ENCODE measurements around the gene C16orf96. TPM values are rescaled to one million over a fixed set of nuclear protein-coding genes. Genes with fewer than 3 reads are reported as not detected.

The C16orf96 gene
- total and polyA plus RNA-seq, 2 experiments from 2014 or later: 0.37 to 2.2 TPM

DNA sequence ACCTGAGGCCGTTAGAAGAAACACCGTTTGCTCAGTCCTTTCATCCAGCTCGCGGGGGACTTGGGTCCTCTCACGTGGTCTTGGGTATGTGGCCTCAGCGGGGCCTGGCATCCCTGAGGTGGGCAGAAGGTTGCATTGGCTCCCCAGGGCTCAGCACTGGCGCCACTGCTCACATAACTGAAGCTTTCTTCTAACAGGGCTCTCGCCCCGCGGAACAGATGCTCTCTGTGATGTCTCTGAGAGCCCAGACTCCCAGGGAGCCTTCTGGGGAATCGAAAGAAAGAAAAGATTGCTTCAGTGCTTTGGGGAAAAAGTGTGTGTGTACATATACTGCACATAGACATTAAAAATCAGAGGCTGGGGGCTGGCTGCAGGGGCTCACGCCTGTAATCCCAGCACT lies 78.6 kb downstream of the C16orf96 start (continued):
- TF ChIP-seq, protein P1, sequence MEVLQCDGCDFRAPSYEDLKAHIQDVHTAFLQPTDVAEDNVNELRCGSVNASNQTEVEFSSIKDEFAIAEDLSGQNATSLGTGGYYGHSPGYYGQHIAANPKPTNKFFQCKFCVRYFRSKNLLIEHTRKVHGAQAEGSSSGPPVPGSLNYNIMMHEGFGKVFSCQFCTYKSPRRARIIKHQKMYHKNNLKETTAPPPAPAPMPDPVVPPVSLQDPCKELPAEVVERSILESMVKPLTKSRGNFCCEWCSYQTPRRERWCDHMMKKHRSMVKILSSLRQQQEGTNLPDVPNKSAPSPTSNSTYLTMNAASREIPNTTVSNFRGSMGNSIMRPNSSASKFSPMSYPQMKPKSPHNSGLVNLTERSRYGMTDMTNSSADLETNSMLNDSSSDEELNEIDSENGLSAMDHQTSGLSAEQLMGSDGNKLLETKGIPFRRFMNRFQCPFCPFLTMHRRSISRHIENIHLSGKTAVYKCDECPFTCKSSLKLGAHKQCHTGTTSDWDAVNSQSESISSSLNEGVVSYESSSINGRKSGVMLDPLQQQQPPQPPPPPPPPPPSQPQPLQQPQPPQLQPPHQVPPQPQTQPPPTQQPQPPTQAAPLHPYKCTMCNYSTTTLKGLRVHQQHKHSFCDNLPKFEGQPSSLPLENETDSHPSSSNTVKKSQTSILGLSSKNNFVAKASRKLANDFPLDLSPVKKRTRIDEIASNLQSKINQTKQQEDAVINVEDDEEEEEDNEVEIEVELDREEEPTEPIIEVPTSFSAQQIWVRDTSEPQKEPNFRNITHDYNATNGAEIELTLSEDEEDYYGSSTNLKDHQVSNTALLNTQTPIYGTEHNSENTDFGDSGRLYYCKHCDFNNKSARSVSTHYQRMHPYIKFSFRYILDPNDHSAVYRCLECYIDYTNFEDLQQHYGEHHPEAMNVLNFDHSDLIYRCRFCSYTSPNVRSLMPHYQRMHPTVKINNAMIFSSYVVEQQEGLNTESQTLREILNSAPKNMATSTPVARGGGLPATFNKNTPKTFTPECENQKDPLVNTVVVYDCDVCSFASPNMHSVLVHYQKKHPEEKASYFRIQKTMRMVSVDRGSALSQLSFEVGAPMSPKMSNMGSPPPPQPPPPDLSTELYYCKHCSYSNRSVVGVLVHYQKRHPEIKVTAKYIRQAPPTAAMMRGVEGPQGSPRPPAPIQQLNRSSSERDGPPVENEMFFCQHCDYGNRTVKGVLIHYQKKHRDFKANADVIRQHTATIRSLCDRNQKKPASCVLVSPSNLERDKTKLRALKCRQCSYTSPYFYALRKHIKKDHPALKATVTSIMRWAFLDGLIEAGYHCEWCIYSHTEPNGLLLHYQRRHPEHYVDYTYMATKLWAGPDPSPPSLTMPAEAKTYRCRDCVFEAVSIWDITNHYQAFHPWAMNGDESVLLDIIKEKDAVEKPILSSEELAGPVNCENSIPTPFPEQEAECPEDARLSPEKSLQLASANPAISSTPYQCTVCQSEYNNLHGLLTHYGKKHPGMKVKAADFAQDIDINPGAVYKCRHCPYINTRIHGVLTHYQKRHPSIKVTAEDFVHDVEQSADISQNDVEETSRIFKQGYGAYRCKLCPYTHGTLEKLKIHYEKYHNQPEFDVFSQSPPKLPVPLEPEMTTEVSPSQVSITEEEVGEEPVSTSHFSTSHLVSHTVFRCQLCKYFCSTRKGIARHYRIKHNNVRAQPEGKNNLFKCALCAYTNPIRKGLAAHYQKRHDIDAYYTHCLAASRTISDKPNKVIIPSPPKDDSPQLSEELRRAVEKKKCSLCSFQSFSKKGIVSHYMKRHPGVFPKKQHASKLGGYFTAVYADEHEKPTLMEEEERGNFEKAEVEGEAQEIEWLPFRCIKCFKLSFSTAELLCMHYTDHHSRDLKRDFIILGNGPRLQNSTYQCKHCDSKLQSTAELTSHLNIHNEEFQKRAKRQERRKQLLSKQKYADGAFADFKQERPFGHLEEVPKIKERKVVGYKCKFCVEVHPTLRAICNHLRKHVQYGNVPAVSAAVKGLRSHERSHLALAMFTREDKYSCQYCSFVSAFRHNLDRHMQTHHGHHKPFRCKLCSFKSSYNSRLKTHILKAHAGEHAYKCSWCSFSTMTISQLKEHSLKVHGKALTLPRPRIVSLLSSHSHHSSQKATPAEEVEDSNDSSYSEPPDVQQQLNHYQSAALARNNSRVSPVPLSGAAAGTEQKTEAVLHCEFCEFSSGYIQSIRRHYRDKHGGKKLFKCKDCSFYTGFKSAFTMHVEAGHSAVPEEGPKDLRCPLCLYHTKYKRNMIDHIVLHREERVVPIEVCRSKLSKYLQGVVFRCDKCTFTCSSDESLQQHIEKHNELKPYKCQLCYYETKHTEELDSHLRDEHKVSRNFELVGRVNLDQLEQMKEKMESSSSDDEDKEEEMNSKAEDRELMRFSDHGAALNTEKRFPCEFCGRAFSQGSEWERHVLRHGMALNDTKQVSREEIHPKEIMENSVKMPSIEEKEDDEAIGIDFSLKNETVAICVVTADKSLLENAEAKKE (CRISPR knock-in tag; IDR thresholded peaks at IDR 0.05): no peak
- TF ChIP-seq, protein P2, sequence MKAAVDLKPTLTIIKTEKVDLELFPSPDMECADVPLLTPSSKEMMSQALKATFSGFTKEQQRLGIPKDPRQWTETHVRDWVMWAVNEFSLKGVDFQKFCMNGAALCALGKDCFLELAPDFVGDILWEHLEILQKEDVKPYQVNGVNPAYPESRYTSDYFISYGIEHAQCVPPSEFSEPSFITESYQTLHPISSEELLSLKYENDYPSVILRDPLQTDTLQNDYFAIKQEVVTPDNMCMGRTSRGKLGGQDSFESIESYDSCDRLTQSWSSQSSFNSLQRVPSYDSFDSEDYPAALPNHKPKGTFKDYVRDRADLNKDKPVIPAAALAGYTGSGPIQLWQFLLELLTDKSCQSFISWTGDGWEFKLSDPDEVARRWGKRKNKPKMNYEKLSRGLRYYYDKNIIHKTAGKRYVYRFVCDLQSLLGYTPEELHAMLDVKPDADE (IDR thresholded peaks at IDR 0.05): no peak

GRCh38 chr16:4636196-4636595 lies 80.1 kb downstream of the C16orf96 start:
- no peaks in the 10 kb centered on the region; the same call in 1 of the 3 replicates for H3K36me3 Mint-ChIP-seq (ENCODE audit: low read depth)
- peaks cover 9% of the 10 kb centered on the region for H4K20me1 ChIP-seq (replicated peaks; ENCODE audit: insufficient read depth)
- ATAC-seq: peak; percentile 17; the same call in 2 of the 3 replicates

More at GRCh38 chr16:4636196-4636595, 80.1 kb downstream of the C16orf96 start:
- no peaks in the 10 kb centered on the region for H3K36me3 ChIP-seq (ENCODE audit: insufficient read depth)
- no peak overlapping the region for H3K4me2 ChIP-seq
- no peaks in the 10 kb centered on the region for H3K27me3 ChIP-seq (ENCODE audit: insufficient read depth)
- Mint-ChIP-seq H3K27me3 (ENCODE audit: insufficient read depth, low read depth, poor library complexity) (peaks cover 10% of the 10 kb centered on the region), H3K27ac (peak overlapping the region; percentile 35; the same call in 1 of the 2 replicates), H3K4me1 (peaks cover 7% of the 10 kb centered on the region; the same call in 2 of the 3 replicates), H3K9me3 (no peaks in the 10 kb centered on the region), H3K4me3 (no peak overlapping the region)
- no peak overlapping the region; the same call in 1 of the 2 replicates for H3K27ac ChIP-seq (ENCODE audit: low read depth)
- H2AFZ ChIP-seq: no peak overlapping the region
- H3K9me2 ChIP-seq (ENCODE audit: insufficient read depth): no peaks in the 10 kb centered on the region
- H3K4me1 ChIP-seq (ENCODE audit: insufficient read depth): no peaks in the 10 kb centered on the region
- H3K4me3 ChIP-seq: no peak overlapping the region
- no peaks in the 10 kb centered on the region for H3F3A ChIP-seq (replicated peaks; ENCODE audit: low read depth)
- TF ChIP-seq, protein P3, sequence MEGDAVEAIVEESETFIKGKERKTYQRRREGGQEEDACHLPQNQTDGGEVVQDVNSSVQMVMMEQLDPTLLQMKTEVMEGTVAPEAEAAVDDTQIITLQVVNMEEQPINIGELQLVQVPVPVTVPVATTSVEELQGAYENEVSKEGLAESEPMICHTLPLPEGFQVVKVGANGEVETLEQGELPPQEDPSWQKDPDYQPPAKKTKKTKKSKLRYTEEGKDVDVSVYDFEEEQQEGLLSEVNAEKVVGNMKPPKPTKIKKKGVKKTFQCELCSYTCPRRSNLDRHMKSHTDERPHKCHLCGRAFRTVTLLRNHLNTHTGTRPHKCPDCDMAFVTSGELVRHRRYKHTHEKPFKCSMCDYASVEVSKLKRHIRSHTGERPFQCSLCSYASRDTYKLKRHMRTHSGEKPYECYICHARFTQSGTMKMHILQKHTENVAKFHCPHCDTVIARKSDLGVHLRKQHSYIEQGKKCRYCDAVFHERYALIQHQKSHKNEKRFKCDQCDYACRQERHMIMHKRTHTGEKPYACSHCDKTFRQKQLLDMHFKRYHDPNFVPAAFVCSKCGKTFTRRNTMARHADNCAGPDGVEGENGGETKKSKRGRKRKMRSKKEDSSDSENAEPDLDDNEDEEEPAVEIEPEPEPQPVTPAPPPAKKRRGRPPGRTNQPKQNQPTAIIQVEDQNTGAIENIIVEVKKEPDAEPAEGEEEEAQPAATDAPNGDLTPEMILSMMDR (conservative IDR thresholded peaks at IDR 0.05; ENCODE audit: low read depth in 2 of 2): 0 out of 4 replicates have a peak, but pooled peaks of 1 of the 2 experiments have one; percentile 15
- no peak for TF ChIP-seq POLR2AphosphoS5 (IDR thresholded peaks at IDR 0.05; ENCODE audit: low read depth)
- DNase-seq (ENCODE audit: low spot score): no peak
- peaks cover 89% of the 10 kb centered on the region for H3K79me2 ChIP-seq (replicated peaks; ENCODE audit: insufficient read depth)

Data from GM23338 (cell line).